HG02973 (cell line): ENCODE data around the gene RGCC.

Experiments
- ATAC-seq: cut with Tn5 transposase; IDR thresholded peaks from one replicate; pipeline ENCODE4 v1.9.1; 2021; ENCODE audit warnings: moderate library complexity; ENCODE audit not compliant: unreplicated experiment

RGCC gene

DNA sequence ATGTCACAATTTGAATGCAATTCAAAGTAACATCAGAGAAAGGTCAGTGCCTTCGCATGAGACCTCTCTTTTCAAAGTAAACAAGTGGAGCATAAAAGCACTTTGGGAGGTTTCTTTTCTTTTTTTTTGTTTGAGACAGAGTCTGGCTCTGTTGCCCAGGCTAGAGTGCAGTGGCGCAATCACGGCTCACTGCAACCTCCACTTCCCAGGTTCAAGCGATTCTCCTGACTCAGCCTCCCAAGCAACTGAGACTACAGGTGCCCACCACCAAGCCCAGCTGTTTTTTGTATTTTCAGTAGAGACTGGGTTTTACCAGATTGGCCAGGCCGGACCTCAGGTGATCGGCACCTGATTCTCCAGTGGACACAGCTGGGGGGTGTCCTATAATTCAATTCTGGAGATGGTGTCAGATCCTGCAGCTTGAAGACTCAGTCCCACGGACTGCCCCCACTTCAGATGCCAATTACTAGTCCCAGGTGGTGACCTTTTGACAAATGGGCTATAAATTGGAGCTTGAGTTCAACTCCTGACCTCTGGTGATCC is 57.6 kb downstream of the RGCC start:
- no peak for ATAC-seq

- ATAC-seq, result no peak
These were observed 58.3 kb downstream of the RGCC start for GRCh38 chr13:41515491-41516139.

GRCh38 chr13:41516166-41516565 is 58.8 kb downstream of the RGCC start:
- no peak for ATAC-seq

GRCh38 chr13:41516760-41517159 is 59.4 kb downstream of the RGCC start:
- no peak for ATAC-seq

GRCh38 chr13:41520016-41520659 is 62.8 kb downstream of the RGCC start:
- no peak for ATAC-seq
